HG03025 (cell line): ENCODE results near the gene TUBB4B.

Experiments
- ATAC-seq: cut with Tn5 transposase; IDR thresholded peaks from one replicate; pipeline ENCODE4 v1.9.1; 2021; ENCODE audit warnings: mild to moderate bottlenecking, moderate library complexity; ENCODE audit not compliant: unreplicated experiment, low FRiP score

Gene TUBB4B

GRCh38 chr9:137280474-137281344 lies 39.6 kb downstream of the TUBB4B start:
- ATAC-seq = no peak

- ATAC-seq = no peak
These were observed 40.4 kb downstream of the TUBB4B start for GRCh38 chr9:137281345-137282116.

GRCh38 chr9:137286975-137287383 lies 45.9 kb downstream of the TUBB4B start:
- ATAC-seq = no peak

- ATAC-seq = no peak
These were observed 52.0 kb downstream of the TUBB4B start for GRCh38 chr9:137293094-137293481.
